SU-DHL-6 (cell line): ENCODE results near the gene GDF7.

ENCODE experiments used
- EZH2phosphoT487 ChIP-seq: fragments of 200-600 bp; sonication (generic), shearing (Covaris generic); conservative IDR thresholded peaks from 2 replicates; pipeline ENCODE4 v1.6.1; 2018; ENCODE audit warnings: mild to moderate bottlenecking, antibody characterized with exemption, low read length, moderate library complexity, mixed read lengths
- TF ChIP-seq, protein P1 (sequence below): fragments of 200-600 bp; sonication (generic); IDR thresholded peaks from one replicate; pipeline ENCODE4 v1.5.1; 2017; ENCODE audit warnings: antibody characterized with exemption, mild to moderate bottlenecking, low read length, moderate library complexity; ENCODE audit not compliant: insufficient read depth, poor library complexity, severe bottlenecking

- TF ChIP-seq, protein P1, sequence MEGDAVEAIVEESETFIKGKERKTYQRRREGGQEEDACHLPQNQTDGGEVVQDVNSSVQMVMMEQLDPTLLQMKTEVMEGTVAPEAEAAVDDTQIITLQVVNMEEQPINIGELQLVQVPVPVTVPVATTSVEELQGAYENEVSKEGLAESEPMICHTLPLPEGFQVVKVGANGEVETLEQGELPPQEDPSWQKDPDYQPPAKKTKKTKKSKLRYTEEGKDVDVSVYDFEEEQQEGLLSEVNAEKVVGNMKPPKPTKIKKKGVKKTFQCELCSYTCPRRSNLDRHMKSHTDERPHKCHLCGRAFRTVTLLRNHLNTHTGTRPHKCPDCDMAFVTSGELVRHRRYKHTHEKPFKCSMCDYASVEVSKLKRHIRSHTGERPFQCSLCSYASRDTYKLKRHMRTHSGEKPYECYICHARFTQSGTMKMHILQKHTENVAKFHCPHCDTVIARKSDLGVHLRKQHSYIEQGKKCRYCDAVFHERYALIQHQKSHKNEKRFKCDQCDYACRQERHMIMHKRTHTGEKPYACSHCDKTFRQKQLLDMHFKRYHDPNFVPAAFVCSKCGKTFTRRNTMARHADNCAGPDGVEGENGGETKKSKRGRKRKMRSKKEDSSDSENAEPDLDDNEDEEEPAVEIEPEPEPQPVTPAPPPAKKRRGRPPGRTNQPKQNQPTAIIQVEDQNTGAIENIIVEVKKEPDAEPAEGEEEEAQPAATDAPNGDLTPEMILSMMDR = no peak
- no peak for TF ChIP-seq EZH2phosphoT487
Observed at GRCh38 chr2:20619624-20620024, 47.3 kb upstream of the GDF7 start.
